GM12891 (cell line): ENCODE measurements around the gene METRN.

ENCODE experiments used
- DNase-seq: peaks from one replicate; pipeline ENCODE4 v3.0.0; 2011; ENCODE audit warnings: low spot score; ENCODE audit not compliant: insufficient read length
- FAIRE-seq: peaks from 2 replicates; lab custom pipeline; 2011; peaks lifted over from hg19 to GRCh38; lab: Jason Lieb, UNC
- PAX5 ChIP-seq: IDR thresholded peaks from 2 replicates; pipeline ENCODE4 v1.6.1; 2011; ENCODE audit warnings: low read length, moderate library complexity, mild to moderate bottlenecking; ENCODE audit not compliant: insufficient read depth, severe bottlenecking
- POLR2A ChIP-seq: IDR thresholded peaks from 2 replicates; pipeline ENCODE4 v1.6.1; 2011; ENCODE audit warnings: low read depth, low read length, control low read depth
- POLR2AphosphoS5 ChIP-seq: IDR thresholded peaks from 2 replicates; pipeline ENCODE4 v1.6.1; 2011; ENCODE audit warnings: low read depth, low read length, control low read depth
- POU2F2 ChIP-seq: IDR thresholded peaks from 2 replicates; pipeline ENCODE4 v1.6.1; 2011; ENCODE audit warnings: low read depth, mild to moderate bottlenecking, control low read depth, low read length, moderate library complexity
- SPI1 ChIP-seq: IDR thresholded peaks from 2 replicates; pipeline ENCODE4 v1.6.1; 2011; ENCODE audit warnings: low read depth, low read length, control low read depth
- TAF1 ChIP-seq: IDR thresholded peaks from 2 replicates; pipeline ENCODE4 v1.6.1; 2011; ENCODE audit warnings: low read depth, low read length, control low read depth

Gene METRN

GRCh38 chr16:764848-765487 is 50.0 kb downstream of the METRN start:
- TF ChIP-seq POU2F2 (no peak), POLR2AphosphoS5 (no peak), TAF1 (no peak), PAX5 (no peak), POLR2A (no peak), SPI1 (no peak)
- FAIRE-seq (no peak), DNase-seq (no peak)

- no peak for TF ChIP-seq POU2F2
- no peak for TF ChIP-seq SPI1
- no peak for TF ChIP-seq POLR2A
- FAIRE-seq (no peak), DNase-seq (no peak)
These were observed 50.6 kb downstream of the METRN start for GRCh38 chr16:765488-765865.

- DNase-seq, result no peak
- TF ChIP-seq POLR2A (no peak), TAF1 (no peak), SPI1 (no peak), POLR2AphosphoS5 (no peak), PAX5 (no peak), POU2F2 (no peak)
- FAIRE-seq, result no peak
These were observed 51.3 kb downstream of the METRN start for GRCh38 chr16:766008-766819.

GRCh38 chr16:766820-767640 is 52.1 kb downstream of the METRN start:
- DNase-seq (no peak), FAIRE-seq (no peak)
- TF ChIP-seq SPI1 (no peak), PAX5 (no peak), POLR2A (no peak), POLR2AphosphoS5 (no peak), POU2F2 (no peak), TAF1 (no peak)

GRCh38 chr16:767743-768235 is 52.9 kb downstream of the METRN start:
- DNase-seq (no peak), FAIRE-seq (no peak)
- TF ChIP-seq POU2F2, result no peak
- TF ChIP-seq POLR2A, result no peak
- TF ChIP-seq TAF1, result no peak
- TF ChIP-seq SPI1, result no peak
- no peak for TF ChIP-seq PAX5
- no peak for TF ChIP-seq POLR2AphosphoS5

- TF ChIP-seq TAF1, result no peak
- TF ChIP-seq POLR2AphosphoS5, result no peak
- TF ChIP-seq POU2F2, result no peak
- TF ChIP-seq POLR2A, result no peak
- TF ChIP-seq PAX5, result no peak
- TF ChIP-seq SPI1, result no peak
- FAIRE-seq (no peak), DNase-seq (no peak)
These were observed 53.5 kb downstream of the METRN start for GRCh38 chr16:768428-768827.
